B cell (primary cell): ENCODE results near the gene CREM.

Source experiments
- CTCF ChIP-seq: fragments of 200-600 bp; IDR thresholded peaks from one replicate; pipeline ENCODE4 v1.8.0; 2022; ENCODE audit warnings: antibody characterized with exemption, mild to moderate bottlenecking
- EZH2 ChIP-seq: IDR thresholded peaks from 2 replicates; pipeline ENCODE4 v1.6.1; 2012; ENCODE audit warnings: borderline replicate concordance, low read depth, mild to moderate bottlenecking, moderate library complexity, low read length; ENCODE audit not compliant: insufficient read depth, poor library complexity, severe bottlenecking

- TF ChIP-seq CTCF (no peak), EZH2 (no peak)
Observed at GRCh38 chr10:35188954-35189353, 62.3 kb downstream of the CREM start.
